H1 (cell line): ENCODE measurements around the gene ALDH1A2. TPM values are rescaled to one million over a fixed set of nuclear protein-coding genes. Genes with fewer than 3 reads are reported as not detected.

ENCODE experiments used
- CTCF ChIA-PET: fragments of 300-600 bp; sonication (Branson Sonifier 250); formaldehyde crosslinking; loops from one replicate; lab custom pipeline; 2021; ENCODE audit not compliant: partially characterized antibody; lab: Charles Lee
- POLR2A ChIA-PET: fragments of 300-600 bp; sonication (Branson Sonifier 250); formaldehyde crosslinking; loops from one replicate; lab custom pipeline; 2021; ENCODE audit warnings: inconsistent platforms; ENCODE audit not compliant: partially characterized antibody; lab: Charles Lee
- DNase-seq, 2 experiments: peaks; one replicate each; pipeline versions ENCODE4 v3.0.0 to v3.0.0-alpha.2; 2010 to 2022; ENCODE audit warnings: low spot score in 2 of 2, low read depth in 1 of 2, mixed read lengths in 1 of 2
- FAIRE-seq: peaks from 2 replicates; lab custom pipeline; 2011; peaks lifted over from hg19 to GRCh38; lab: Jason Lieb, UNC
- H2AFZ ChIP-seq: 2 replicates; pipeline ENCODE4 v1.8.1; 2012; ENCODE audit warnings: low read length, inconsistent platforms
- H2AK5ac ChIP-seq: 2 replicates; pipeline ENCODE4 v1.6.1; 2013; ENCODE audit warnings: low read depth, low read length
- H2BK120ac ChIP-seq: replicated peaks from 2 replicates; pipeline ENCODE3; 2013; ENCODE audit warnings: low read depth, low read length, inconsistent platforms
- H2BK12ac ChIP-seq: 2 replicates; pipeline ENCODE4 v1.6.1; 2013; ENCODE audit warnings: low read depth, low read length
- H2BK15ac ChIP-seq: 2 replicates; pipeline ENCODE4 v1.6.1; 2013; ENCODE audit warnings: low read length
- H2BK20ac ChIP-seq: 2 replicates; pipeline ENCODE4 v1.6.1; 2013; ENCODE audit warnings: low read length
- H2BK5ac ChIP-seq: 2 replicates; pipeline ENCODE4 v1.6.1; 2013; ENCODE audit warnings: low read depth, low read length
- H3K14ac ChIP-seq: 2 replicates; pipeline ENCODE4 v1.6.1; 2013; ENCODE audit warnings: inconsistent platforms; ENCODE audit not compliant: insufficient read length
- H3K18ac ChIP-seq: 2 replicates; pipeline ENCODE4 v1.6.1; 2013; ENCODE audit warnings: low read length; ENCODE audit errors: extremely low read depth
- H3K23ac ChIP-seq: 2 replicates; pipeline ENCODE4 v1.6.1; 2013; ENCODE audit warnings: inconsistent platforms; ENCODE audit not compliant: insufficient read length
- H3K23me2 ChIP-seq: 2 replicates; pipeline ENCODE4 v1.6.1; 2013; ENCODE audit warnings: low read depth, low read length
- H3K27ac ChIP-seq: 2 replicates; pipeline ENCODE4 v1.6.1; 2011; ENCODE audit warnings: low read depth, low read length, inconsistent platforms
- H3K27me3 ChIP-seq, 4 experiments: replicated peaks in 1 of 4; 1 replicate in 1 of 4; 2 replicates in 3 of 4; pipeline versions ENCODE4 v1.6.1 to v1.8.1; 2011 to 2013; ENCODE audit warnings: low read length in 3 of 4, mild to moderate bottlenecking in 3 of 4, inconsistent platforms in 2 of 4, mixed read lengths in 2 of 4, moderate library complexity in 1 of 4; ENCODE audit not compliant: control insufficient read depth in 3 of 4, insufficient read depth in 3 of 4; ENCODE audit errors: extremely low read depth in 1 of 4
- H3K36me3 ChIP-seq, 4 experiments: 2 replicates each; pipeline versions ENCODE4 v1.6.1 to v1.8.1; 2011 to 2013; ENCODE audit warnings: mild to moderate bottlenecking in 4 of 4, low read length in 3 of 4, moderate library complexity in 2 of 4, control low read depth in 1 of 4, inconsistent platforms in 1 of 4; ENCODE audit not compliant: insufficient read depth in 4 of 4, control insufficient read depth in 2 of 4
- H3K4ac ChIP-seq: replicated peaks from 2 replicates; pipeline ENCODE3; 2013; ENCODE audit warnings: low read length, low read depth, mixed read lengths, inconsistent platforms; ENCODE audit not compliant: insufficient read length
- H3K4me1 ChIP-seq, 4 experiments: replicated peaks in 1 of 4; 1 replicate in 1 of 4; 2 replicates in 3 of 4; pipeline versions ENCODE4 v1.6.1 to v1.8.1; 2011 to 2013; ENCODE audit warnings: low read length in 3 of 4, inconsistent platforms in 2 of 4, mixed read lengths in 1 of 4; ENCODE audit not compliant: insufficient read depth in 4 of 4, control insufficient read depth in 3 of 4
- H3K4me2 ChIP-seq, 2 experiments: 2 replicates each; pipeline versions ENCODE4 v1.6.1 to v1.8.1; 2011 to 2013; ENCODE audit warnings: low read depth in 2 of 2, low read length in 2 of 2, control low read depth in 1 of 2, inconsistent platforms in 1 of 2, mild to moderate bottlenecking in 1 of 2; ENCODE audit not compliant: insufficient read depth in 1 of 2
- H3K4me3 ChIP-seq, 4 experiments: fragments of 200-600, 300-600 bp in 1 of 4; sonication (generic), shearing (Covaris generic), sonication (Bioruptor Twin) in 1 of 4; 2 replicates each; pipeline versions ENCODE4 v1.5.1 to v1.8.1; 2011 to 2016; ENCODE audit warnings: low read length in 4 of 4, low read depth in 3 of 4, control low read depth in 2 of 4, inconsistent platforms in 2 of 4, mild to moderate bottlenecking in 2 of 4, mixed read lengths in 1 of 4, moderate library complexity in 1 of 4; ENCODE audit not compliant: insufficient read depth in 2 of 4; ENCODE audit errors: extremely low read depth in 1 of 4
- H3K56ac ChIP-seq: replicated peaks from 2 replicates; pipeline ENCODE3; 2013; ENCODE audit warnings: low read depth, mild to moderate bottlenecking, mixed read lengths, low read length, inconsistent platforms; ENCODE audit not compliant: insufficient read length
- H3K79me1 ChIP-seq: 2 replicates; pipeline ENCODE4 v1.6.1; 2013; ENCODE audit warnings: low read depth, low read length, control low read depth
- H3K79me2 ChIP-seq, 2 experiments: 2 replicates each; pipeline versions ENCODE4 v1.6.1 to v1.8.1; 2012 to 2013; ENCODE audit warnings: low read length in 2 of 2, mild to moderate bottlenecking in 2 of 2, inconsistent platforms in 1 of 2; ENCODE audit not compliant: insufficient read depth in 2 of 2, control insufficient read depth in 1 of 2
- H3K9ac ChIP-seq, 4 experiments: replicated peaks in 1 of 4; 1 replicate in 1 of 4; 2 replicates in 3 of 4; pipeline versions ENCODE4 v1.6.1 to v1.8.1; 2011 to 2013; ENCODE audit warnings: low read depth in 3 of 4, low read length in 3 of 4, control low read depth in 2 of 4, mild to moderate bottlenecking in 2 of 4, moderate library complexity in 2 of 4, inconsistent platforms in 1 of 4; ENCODE audit errors: extremely low read depth in 1 of 4
- H3K9me3 ChIP-seq, 2 experiments: 2 replicates each; pipeline versions ENCODE4 v1.6.1 to v1.8.1; 2012 to 2013; ENCODE audit warnings: mild to moderate bottlenecking in 2 of 2, moderate library complexity in 2 of 2, control low read depth in 1 of 2, inconsistent platforms in 1 of 2, low read depth in 1 of 2, low read length in 1 of 2, mixed read lengths in 1 of 2; ENCODE audit not compliant: insufficient read depth in 2 of 2
- H4K20me1 ChIP-seq, 2 experiments: replicated peaks in 1 of 2; 2 replicates each; pipeline versions ENCODE3 to v1.8.1; 2011 to 2013; ENCODE audit warnings: inconsistent platforms in 2 of 2, low read length in 2 of 2, mild to moderate bottlenecking in 1 of 2; ENCODE audit not compliant: insufficient read depth in 2 of 2, control insufficient read depth in 1 of 2
- H4K5ac ChIP-seq: 2 replicates; pipeline ENCODE4 v1.6.1; 2013; ENCODE audit warnings: low read length, low read depth, mixed read lengths, inconsistent platforms; ENCODE audit not compliant: insufficient read length
- H4K8ac ChIP-seq: 2 replicates; pipeline ENCODE4 v1.8.0; 2013; ENCODE audit warnings: mild to moderate bottlenecking, moderate library complexity, low read length, inconsistent platforms; ENCODE audit not compliant: insufficient read depth; ENCODE audit errors: extremely low read depth
- H4K91ac ChIP-seq: replicated peaks from 2 replicates; pipeline ENCODE3; 2013; ENCODE audit warnings: low read length, mixed read lengths, inconsistent platforms; ENCODE audit not compliant: insufficient read length
- ASH2L ChIP-seq: fragments of 200-600, 300-600 bp; sonication (generic); IDR thresholded peaks from one replicate; pipeline ENCODE4 v1.7.1; 2017; ENCODE audit warnings: low read length
- TCF12 ChIP-seq: IDR thresholded peaks from 2 replicates; pipeline ENCODE4 v1.6.1; 2011; ENCODE audit warnings: low read depth, mild to moderate bottlenecking, low read length
- WGBS, 2 experiments: shearing (Covaris generic) in 1 of 2; methylation state at CpG; one replicate each; pipeline versions ENCODE4 v1.1.6 to v1.1.7; 2013 to 2015; ENCODE audit warnings: low lambda C conversion rate in 2 of 2, mixed read lengths in 2 of 2, inconsistent platforms in 1 of 2, low coverage in 1 of 2, missing lambda C conversion rate in 1 of 2; ENCODE audit not compliant: insufficient replicate concordance in 2 of 2, insufficient coverage in 1 of 2, insufficient read length in 1 of 2; ENCODE audit errors: extremely low coverage in 1 of 2, missing lambda C conversion rate in 1 of 2; 5-methylcytosine and 5-hydroxymethylcytosine counted together
- polyA plus RNA-seq, 7 experiments: library from polyadenylated mRNA; depleted of rRNA in 3 of 7; stranded (reverse) in 5 of 7; unstranded in 2 of 7; fragments of >200 nt in 5 of 7; fragments of 200-250 nt in 2 of 7; gene quantifications; 1 replicate in 5 of 7; 2 replicates in 1 of 7; 4 replicates in 1 of 7; pipeline versions ENCODE4 v1.2.1 to v1.2.3, GENCODE V29; 2011 to 2013; ENCODE audit warnings: missing spikeins in 2 of 7, mixed read lengths in 2 of 7
- total RNA-seq: library from RNA; stranded (reverse); fragmentation: NEBNext Ultra II Directional; extraction: Animal tissue kit (Norgen Biotek cat#: 25700); gene quantifications from 2 replicates; pipeline ENCODE4 v1.2.1, GENCODE V29; 2021

ALDH1A2 gene
- total and polyA plus RNA-seq, 2 of the 8 experiments (the other 6 are each of a cell fraction or from before 2014, with no cell fraction given): 0.06 to 0.24 TPM

GRCh38 chr15:57945616-57946015 lies 119.9 kb downstream of the ALDH1A2 start:
- Histone ChIP-seq H3K9me3 (no peaks in the 10 kb centered on the region), H3K79me2 (no peaks in the 10 kb centered on the region), H2AFZ (no peak overlapping the region), H4K91ac (no peak overlapping the region), H3K9ac (no peak overlapping the region), H3K4me1 (no peaks in the 10 kb centered on the region), H3K27ac (no peak overlapping the region), H3K27me3 (no peaks in the 10 kb centered on the region), H3K4me2 (no peak overlapping the region), H3K23ac (no peak overlapping the region), H4K20me1 (peaks cover 0 to 1% of the 10 kb centered on the region in 2 experiments), H2BK12ac (no peak overlapping the region), H3K18ac (no peak overlapping the region), H3K36me3 (no peaks in the 10 kb centered on the region), H2BK20ac (no peak overlapping the region), H3K4ac (no peak overlapping the region), H2AK5ac (no peak overlapping the region), H3K14ac (no peak overlapping the region), H4K5ac (no peak overlapping the region), H3K79me1 (no peaks in the 10 kb centered on the region), H3K4me3 (no peak overlapping the region), H3K56ac (no peak overlapping the region), H2BK120ac (no peak overlapping the region), H3K23me2 (peaks cover 3% of the 10 kb centered on the region; the same call in 1 of the 2 replicates), H2BK15ac (no peak overlapping the region), H4K8ac (no peak overlapping the region), H2BK5ac (no peak overlapping the region)
- TF ChIP-seq TCF12: no peak
- no peak for TF ChIP-seq ASH2L
- ChIA-PET POLR2A (no interaction called here), CTCF (interaction anchor here (0.7 kb wide), 1 partner anchor 125 kb away, joined by 3 read pairs; no protein-coding TSS in a partner anchor)
- no peak for FAIRE-seq
- no peak for DNase-seq
- 87% methylated on average over 2 of the region's 2 CpGs; no CpG with 5 or more reads in 1 of the 2 experiments for WGBS, 2 experiments
